PC-9 (cell line): ENCODE data around the gene LETM1.

ENCODE experiments used
- CTCF ChIP-seq: fragments of 200-600 bp; sonication (generic); conservative IDR thresholded peaks from 2 replicates; pipeline ENCODE4 v1.6.1; 2017; ENCODE audit warnings: mixed run types, antibody characterized with exemption, mild to moderate bottlenecking, moderate library complexity
- EZH2 ChIP-seq: fragments of 200-600 bp; sonication (generic); IDR thresholded peaks from 2 replicates; pipeline ENCODE4 v1.8.0; 2017; ENCODE audit warnings: antibody characterized with exemption, low read depth

GRCh38 chr4:1824746-1825145 lies 31.2 kb downstream of the LETM1 start:
- TF ChIP-seq CTCF (no peak), EZH2 (no peak)
